Activated naive CD8-positive, alpha-beta T cell treated with anti-CD3 and anti-CD28 coated beads, Interleukin-2, amount 10 ng/mL, durations not matched to agents 7 days and 5 days (primary cell): Measurements from ENCODE around the gene HECTD4. TPM values are rescaled to one million over a fixed set of nuclear protein-coding genes. Genes with fewer than 3 reads are reported as not detected.
"Not testable (repeated sequence)": the region's sequence is repeated elsewhere in the genome, so short reads cannot be mapped to it uniquely, and the experiment has no call there.

Experiments
- ATAC-seq: fragments of 150-1000 bp; cut with Tn5 transposase; one replicate; pipeline ENCODE4 v1.10.0; 2021; ENCODE audit warnings: low read depth, moderate library complexity
- POLR2A ChIA-PET: fragments of 350-600 bp; sonication (Branson Sonifier 250); formaldehyde crosslinking; loops from one replicate; lab custom pipeline; 2021; ENCODE audit warnings: antibody characterized with exemption; lab: Charles Lee
- DNase-seq: peaks from one replicate; pipeline ENCODE4 v3.0.0; 2021
- H3K27ac Mint-ChIP-seq: one replicate; pipeline ENCODE4 v1.8.0; 2022; ENCODE audit warnings: mild to moderate bottlenecking, mixed read lengths
- H3K27me3 Mint-ChIP-seq: one replicate; pipeline ENCODE4 v1.8.0; 2022; ENCODE audit warnings: mild to moderate bottlenecking, moderate library complexity, mixed read lengths
- H3K36me3 Mint-ChIP-seq: one replicate; pipeline ENCODE4 v1.8.0; 2021; ENCODE audit warnings: mild to moderate bottlenecking, mixed read lengths
- H3K4me1 Mint-ChIP-seq: one replicate; pipeline ENCODE4 v1.8.0; 2021; ENCODE audit warnings: mixed read lengths
- H3K4me3 Mint-ChIP-seq: one replicate; pipeline ENCODE4 v1.8.0; 2022; ENCODE audit warnings: mild to moderate bottlenecking, moderate library complexity, mixed read lengths
- H3K9me3 Mint-ChIP-seq: one replicate; pipeline ENCODE4 v1.8.0; 2021; ENCODE audit warnings: mixed read lengths
- total RNA-seq, 2 experiments: library from RNA; stranded (reverse); gene quantifications; one replicate each; pipeline ENCODE4 v1.2.3, GENCODE V29; 2021

The HECTD4 gene
- total RNA-seq, 2 experiments from 2014 or later = 45.8 to 47.0 TPM

DNA sequence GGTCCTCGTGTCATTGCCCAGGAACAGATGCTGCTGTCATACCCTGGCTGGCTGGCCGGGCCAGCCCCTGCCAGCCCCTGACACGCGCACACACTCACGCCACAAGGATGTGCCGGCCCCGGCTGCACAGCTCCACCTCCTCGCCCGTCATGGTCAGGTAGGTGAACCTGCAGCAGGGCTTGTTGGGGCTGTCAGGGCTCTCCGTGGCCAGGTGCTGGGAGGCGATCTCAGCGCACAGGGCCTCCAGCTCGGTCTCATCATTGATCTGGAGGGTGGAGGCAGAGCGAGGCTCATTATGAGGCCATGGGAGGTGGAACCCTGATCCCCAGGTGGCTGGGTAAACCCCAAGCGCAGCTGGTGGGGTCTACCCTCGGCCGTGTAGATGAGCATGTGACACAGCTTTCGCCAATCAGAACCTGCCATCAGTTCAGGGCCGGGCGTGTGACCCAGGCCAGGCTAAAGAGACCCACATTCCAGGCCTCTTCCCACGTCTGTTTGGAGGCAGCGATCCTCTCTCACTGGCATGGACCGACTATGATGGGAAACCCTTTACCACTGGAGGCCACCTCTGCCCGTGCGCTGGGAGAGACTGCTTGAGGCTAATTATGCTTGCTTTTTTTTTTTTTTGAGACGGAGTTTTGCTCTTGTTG, 218.1 kb downstream of the HECTD4 start:
- H3K27ac Mint-ChIP-seq = no peak overlapping the region
- H3K4me3 Mint-ChIP-seq = no peak overlapping the region
- peaks cover under 1% of the 10 kb centered on the region for H3K4me1 Mint-ChIP-seq
- H3K36me3 Mint-ChIP-seq = peaks cover 17% of the 10 kb centered on the region
- no peaks in the 10 kb centered on the region for H3K9me3 Mint-ChIP-seq
- POLR2A ChIA-PET = no interaction called here
- DNase-seq (no peak), ATAC-seq (no peak)
- no peaks in the 10 kb centered on the region for H3K27me3 Mint-ChIP-seq

- POLR2A ChIA-PET = no interaction called here
- DNase-seq (no peak), ATAC-seq (no peak)
- Mint-ChIP-seq H3K27me3 (no peaks in the 10 kb centered on the region), H3K9me3 (no peaks in the 10 kb centered on the region), H3K36me3 (peaks cover 23% of the 10 kb centered on the region), H3K4me3 (no peak overlapping the region), H3K4me1 (peaks cover 4% of the 10 kb centered on the region), H3K27ac (no peak overlapping the region)
These were observed 218.7 kb downstream of the HECTD4 start for GRCh38 chr12:112163471-112163991.

- Mint-ChIP-seq H3K36me3 (peaks cover 28% of the 10 kb centered on the region), H3K27ac (peak overlapping the region; percentile 30), H3K4me3 (no peak overlapping the region), H3K27me3 (no peaks in the 10 kb centered on the region), H3K9me3 (no peaks in the 10 kb centered on the region), H3K4me1 (peaks cover 7% of the 10 kb centered on the region)
- POLR2A ChIA-PET = no interaction called here
- ATAC-seq = no peak
- DNase-seq = no peak
These were observed 219.2 kb downstream of the HECTD4 start for GRCh38 chr12:112163056-112163455.

- peaks cover 35% of the 10 kb centered on the region for H3K36me3 Mint-ChIP-seq
- no peak for ATAC-seq
- POLR2A ChIA-PET = no interaction called here
- no peak overlapping the region for H3K4me3 Mint-ChIP-seq
- H3K4me1 Mint-ChIP-seq = peaks cover 10% of the 10 kb centered on the region
- DNase-seq = no peak
- H3K9me3 Mint-ChIP-seq = peaks cover 7% of the 10 kb centered on the region
- no peak overlapping the region for H3K27ac Mint-ChIP-seq
- no peaks in the 10 kb centered on the region for H3K27me3 Mint-ChIP-seq
These were observed 219.9 kb downstream of the HECTD4 start for GRCh38 chr12:112162241-112162790.

DNA sequence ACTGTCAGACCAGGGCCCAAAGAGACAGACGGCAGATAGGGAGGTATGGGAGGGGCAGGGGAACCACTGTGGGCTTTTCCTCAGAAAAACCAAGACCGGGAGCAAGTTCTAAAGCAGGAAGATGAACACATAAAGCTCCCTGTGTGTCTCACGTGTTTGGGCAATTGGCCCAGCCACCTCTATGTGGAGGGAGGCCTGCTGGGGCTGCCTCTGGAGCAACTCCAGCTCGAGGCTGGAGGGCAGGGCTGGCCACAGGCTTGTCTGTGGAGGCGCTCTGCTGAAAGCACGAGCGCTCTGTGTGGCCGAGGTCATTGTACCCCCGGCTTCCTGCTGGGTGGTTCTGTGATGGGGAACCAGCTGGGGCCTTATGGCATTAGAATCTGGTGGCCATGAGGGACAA, 220.5 kb downstream of the HECTD4 start:
- peaks cover 41% of the 10 kb centered on the region for H3K36me3 Mint-ChIP-seq
- no peak for DNase-seq

DNA sequence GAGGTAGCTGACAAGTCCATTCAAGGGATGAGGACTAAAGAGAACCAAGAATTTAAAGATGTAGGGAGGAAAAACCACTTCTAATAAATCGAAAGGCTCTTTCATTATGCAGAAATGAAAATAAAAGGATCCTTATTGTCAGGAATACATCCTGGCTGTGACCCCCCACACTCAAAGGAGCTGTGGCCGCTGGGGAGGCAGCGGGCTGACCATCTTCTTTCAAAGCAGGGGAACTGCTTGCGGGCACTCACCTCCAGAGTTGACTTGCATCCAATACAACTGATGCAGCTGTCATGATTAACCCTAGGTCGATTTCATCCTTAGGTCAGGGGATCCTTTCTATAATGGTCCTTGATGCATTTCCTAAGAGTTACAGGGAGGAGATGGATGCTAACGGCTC, 221.6 kb downstream of the HECTD4 start:
- POLR2A ChIA-PET = no interaction called here

More for the DNA sequence above, 220.5 kb downstream of the HECTD4 start:
- Mint-ChIP-seq H3K4me3 (no peak overlapping the region), H3K27ac (no peak overlapping the region), H3K4me1 (peaks cover 10% of the 10 kb centered on the region), H3K27me3 (no peaks in the 10 kb centered on the region), H3K9me3 (peaks cover 7% of the 10 kb centered on the region)
- ATAC-seq = no peak
- POLR2A ChIA-PET = no interaction called here

DNA sequence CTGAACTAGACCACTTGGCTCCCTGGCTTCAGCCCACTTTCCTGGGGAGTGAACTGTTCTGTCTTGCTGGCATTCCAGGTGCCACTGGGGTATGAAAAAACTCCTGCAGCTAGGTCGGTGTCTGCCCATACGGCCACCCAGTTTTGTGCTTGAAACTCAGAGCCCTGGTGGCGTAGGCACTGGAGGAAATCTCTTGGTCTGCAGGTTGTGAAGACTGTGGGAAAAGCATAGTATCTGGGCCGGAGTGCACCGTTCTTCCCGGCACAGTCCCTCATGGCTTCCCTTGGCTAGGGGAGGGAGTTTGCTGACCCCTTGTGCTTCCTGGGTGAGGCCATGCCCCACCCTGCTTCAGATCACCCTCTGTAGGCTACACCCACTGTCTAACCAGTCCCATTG, 223.1 kb downstream of the HECTD4 start:
- POLR2A ChIA-PET = interaction anchor here (0.6 to 1.5 kb wide), 3 partner anchors 9 to 260 kb away, joined by 3 to 6 read pairs (median 3); partner anchors contain the start of gene PTPN11
- Mint-ChIP-seq H3K36me3 (peaks cover 63% of the 10 kb centered on the region), H3K4me1 (peaks cover 10% of the 10 kb centered on the region), H3K9me3 (peaks cover 11% of the 10 kb centered on the region), H3K27ac (peak overlapping the region; percentile 71), H3K27me3 (no peaks in the 10 kb centered on the region), H3K4me3 (no peak overlapping the region)
- ATAC-seq = no peak
- no peak for DNase-seq

More for the DNA sequence above, 221.6 kb downstream of the HECTD4 start:
- Mint-ChIP-seq H3K4me3 (no peak overlapping the region), H3K9me3 (peaks cover 11% of the 10 kb centered on the region), H3K27ac (no peak overlapping the region), H3K27me3 (no peaks in the 10 kb centered on the region), H3K36me3 (peaks cover 51% of the 10 kb centered on the region), H3K4me1 (peaks cover 10% of the 10 kb centered on the region)
- ATAC-seq = no peak
- no peak for DNase-seq

- not testable (repeated sequence) for DNase-seq, H3K27me3 Mint-ChIP-seq
- H3K27ac Mint-ChIP-seq = peak overlapping the region; percentile 71
- H3K4me3 Mint-ChIP-seq = peak overlapping the region; percentile 40
- H3K4me1 Mint-ChIP-seq = peaks cover 10% of the 10 kb centered on the region
- H3K36me3 Mint-ChIP-seq = peaks cover 67% of the 10 kb centered on the region
- POLR2A ChIA-PET = interaction anchor here (0.8 to 1.5 kb wide), 2 partner anchors 9 to 260 kb away, joined by 3 read pairs; partner anchors contain the start of gene PTPN11
- peaks cover 11% of the 10 kb centered on the region for H3K9me3 Mint-ChIP-seq
- ATAC-seq = peak; percentile 53
These were observed 223.6 kb downstream of the HECTD4 start for GRCh38 chr12:112158461-112159145.

DNA sequence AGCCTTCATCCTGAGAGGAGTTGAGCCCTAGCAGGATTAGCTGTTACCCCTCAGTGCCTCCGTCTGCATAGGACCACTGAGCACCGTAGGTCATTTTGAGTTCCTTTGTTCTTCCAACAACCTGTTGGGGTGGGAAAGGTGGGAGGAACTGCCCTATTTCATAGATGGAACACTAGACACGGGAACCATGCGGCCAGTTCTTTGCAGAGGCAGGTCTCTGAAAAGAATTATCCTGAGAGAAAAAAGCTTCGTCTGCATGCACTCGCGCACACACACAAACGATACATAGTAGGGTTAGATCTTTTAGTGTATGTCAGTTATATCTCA, 228.4 kb downstream of the HECTD4 start:
- H3K27ac Mint-ChIP-seq = no peak overlapping the region
- POLR2A ChIA-PET = no interaction called here
- no peak for DNase-seq
- H3K36me3 Mint-ChIP-seq = peaks cover 69% of the 10 kb centered on the region
- H3K27me3 Mint-ChIP-seq = no peaks in the 10 kb centered on the region
- H3K4me3 Mint-ChIP-seq = no peak overlapping the region
- no peak for ATAC-seq
- peaks cover 11% of the 10 kb centered on the region for H3K9me3 Mint-ChIP-seq
- H3K4me1 Mint-ChIP-seq = peaks cover 8% of the 10 kb centered on the region

- peaks cover 6% of the 10 kb centered on the region for H3K4me1 Mint-ChIP-seq
- DNase-seq = no peak
- H3K27ac Mint-ChIP-seq = peak overlapping the region; percentile 57
- no peaks in the 10 kb centered on the region for H3K27me3 Mint-ChIP-seq
- peaks cover 11% of the 10 kb centered on the region for H3K9me3 Mint-ChIP-seq
- no peak for ATAC-seq
- H3K4me3 Mint-ChIP-seq = no peak overlapping the region
- POLR2A ChIA-PET = no interaction called here
- H3K36me3 Mint-ChIP-seq = peaks cover 69% of the 10 kb centered on the region
These were observed 228.9 kb downstream of the HECTD4 start for GRCh38 chr12:112153181-112153892.

DNA sequence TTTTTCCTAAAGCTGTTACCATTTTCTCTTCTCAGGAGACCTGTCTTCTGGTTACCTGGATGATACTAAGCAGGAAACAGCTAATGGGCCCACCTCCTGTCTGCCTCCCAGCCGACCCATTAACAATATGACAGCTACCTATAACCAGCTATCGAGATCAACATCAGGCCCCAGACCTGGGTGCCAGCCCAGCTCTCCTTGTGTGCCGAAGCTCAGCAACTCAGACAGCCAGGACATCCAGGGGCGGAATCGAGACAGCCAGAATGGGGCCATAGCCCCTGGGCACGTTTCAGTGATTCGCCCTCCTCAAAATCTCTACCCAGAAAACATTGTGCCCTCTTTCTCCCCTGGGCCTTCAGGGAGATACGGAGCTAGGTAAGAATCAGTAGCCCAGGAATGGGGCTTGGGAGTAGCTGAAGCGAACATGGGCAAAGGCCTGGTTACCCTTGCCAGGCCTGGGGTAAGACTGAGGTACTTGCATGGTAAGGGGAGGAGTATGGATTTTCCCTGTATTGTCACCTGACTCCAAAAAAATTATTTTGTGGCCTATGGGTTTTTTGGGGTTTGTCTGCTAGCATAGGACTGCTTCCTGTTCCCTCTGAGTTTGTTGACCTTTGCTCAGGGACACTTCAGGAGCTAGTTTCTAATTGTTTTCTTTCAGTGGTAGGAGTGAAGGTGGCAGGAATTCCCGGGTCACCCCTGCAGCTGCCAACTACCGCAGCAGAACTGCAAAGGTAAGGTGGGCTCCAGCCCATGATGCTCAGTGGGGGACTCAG, 230.3 kb downstream of the HECTD4 start:
- DNase-seq (no peak), ATAC-seq (no peak)
- Mint-ChIP-seq H3K36me3 (peaks cover 59% of the 10 kb centered on the region), H3K4me3 (no peak overlapping the region), H3K4me1 (no peaks in the 10 kb centered on the region), H3K27me3 (no peaks in the 10 kb centered on the region), H3K27ac (peak overlapping the region; percentile 18), H3K9me3 (peaks cover 4% of the 10 kb centered on the region)
- POLR2A ChIA-PET = interaction anchor here (0.8 kb wide), 1 partner anchor 1081 kb away, joined by 4 read pairs; no protein-coding TSS in a partner anchor

DNA sequence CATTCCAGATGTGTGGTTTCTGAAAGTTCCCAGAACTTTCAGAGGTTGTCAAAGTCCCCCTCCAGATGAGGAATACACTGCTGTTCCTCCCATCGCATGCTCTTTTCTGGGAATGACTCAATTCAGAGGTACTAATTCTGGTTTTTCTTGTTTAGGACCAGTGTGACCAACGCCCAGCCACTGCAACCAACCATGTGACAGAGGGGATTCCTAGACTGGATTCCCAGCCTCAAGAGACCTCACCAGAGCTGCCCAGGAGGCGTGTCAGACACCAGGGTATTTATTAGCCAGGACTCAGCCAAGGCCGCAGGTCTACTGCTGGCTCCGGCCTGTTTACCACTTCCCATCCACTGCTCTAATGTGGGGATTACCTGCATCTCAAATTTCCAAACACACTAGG, 232.6 kb downstream of the HECTD4 start:
- POLR2A ChIA-PET = interaction anchor here (1.1 kb wide), 1 partner anchor 10 kb away, joined by 3 read pairs; no protein-coding TSS in a partner anchor
- Mint-ChIP-seq H3K27me3 (no peaks in the 10 kb centered on the region), H3K36me3 (peaks cover 50% of the 10 kb centered on the region), H3K4me1 (peaks cover 3% of the 10 kb centered on the region), H3K4me3 (no peak overlapping the region), H3K9me3 (no peaks in the 10 kb centered on the region), H3K27ac (no peak overlapping the region)
- ATAC-seq = no peak
- no peak for DNase-seq
